GM19463 (cell line): Measurements from ENCODE around the gene RAPGEF5.

Experiments used
- ATAC-seq: cut with Tn5 transposase; IDR thresholded peaks from one replicate; pipeline ENCODE4 v1.9.1; 2021; ENCODE audit warnings: mild to moderate bottlenecking, moderate library complexity; ENCODE audit not compliant: unreplicated experiment

RAPGEF5 gene, protein sequence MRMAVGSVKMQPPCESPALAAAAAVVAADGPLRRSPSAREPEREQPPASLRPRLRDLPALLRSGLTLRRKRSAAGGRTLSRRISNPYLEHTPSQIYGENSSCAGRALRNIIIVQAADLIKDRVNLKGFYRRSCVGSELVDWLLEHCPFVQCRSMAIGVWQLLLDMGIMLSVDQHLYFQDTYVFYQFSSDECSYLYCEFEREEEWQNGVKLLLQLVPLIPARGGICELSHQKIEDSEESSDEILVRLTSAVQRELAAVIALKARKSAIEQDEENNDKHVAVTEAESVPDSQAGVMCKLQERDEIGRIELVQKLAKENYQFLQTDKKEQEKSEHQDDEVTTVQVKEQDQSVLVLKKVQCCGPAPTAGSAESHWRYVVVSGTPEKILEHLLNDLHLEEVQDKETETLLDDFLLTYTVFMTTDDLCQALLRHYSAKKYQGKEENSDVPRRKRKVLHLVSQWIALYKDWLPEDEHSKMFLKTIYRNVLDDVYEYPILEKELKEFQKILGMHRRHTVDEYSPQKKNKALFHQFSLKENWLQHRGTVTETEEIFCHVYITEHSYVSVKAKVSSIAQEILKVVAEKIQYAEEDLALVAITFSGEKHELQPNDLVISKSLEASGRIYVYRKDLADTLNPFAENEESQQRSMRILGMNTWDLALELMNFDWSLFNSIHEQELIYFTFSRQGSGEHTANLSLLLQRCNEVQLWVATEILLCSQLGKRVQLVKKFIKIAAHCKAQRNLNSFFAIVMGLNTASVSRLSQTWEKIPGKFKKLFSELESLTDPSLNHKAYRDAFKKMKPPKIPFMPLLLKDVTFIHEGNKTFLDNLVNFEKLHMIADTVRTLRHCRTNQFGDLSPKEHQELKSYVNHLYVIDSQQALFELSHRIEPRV

DNA sequence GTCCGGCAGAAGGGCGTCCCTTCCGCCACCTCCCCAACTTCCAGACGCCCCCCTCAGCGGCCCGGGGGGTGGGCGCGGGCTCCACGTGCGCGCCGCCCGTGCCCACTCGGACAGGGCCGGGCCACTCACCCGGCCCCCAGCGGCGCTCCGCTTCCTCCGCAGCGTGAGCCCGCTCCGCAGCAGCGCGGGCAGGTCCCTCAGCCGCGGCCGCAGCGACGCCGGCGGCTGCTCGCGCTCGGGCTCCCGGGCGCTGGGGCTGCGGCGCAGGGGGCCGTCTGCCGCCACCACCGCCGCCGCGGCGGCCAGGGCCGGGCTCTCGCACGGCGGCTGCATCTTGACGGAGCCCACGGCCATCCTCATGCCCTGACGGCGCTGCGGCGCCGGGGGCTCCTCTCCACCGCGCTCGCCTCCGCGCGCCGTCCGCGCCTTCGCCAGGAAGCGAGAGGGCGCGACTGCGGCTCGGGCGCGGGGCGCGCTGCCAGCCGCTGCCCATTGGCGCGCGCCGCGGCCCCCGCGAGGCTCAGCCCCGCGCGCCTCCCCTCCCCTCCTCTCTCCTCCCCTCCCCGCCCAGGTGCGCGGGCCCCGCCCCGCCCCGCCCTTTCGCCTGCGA, at the start of gene RAPGEF5:
RAPGEF5 (minus strand) TSS at position 454 of the 610 bp plus-strand sequence; CDS start at position 360, 94 bp downstream.
- ATAC-seq = peak; percentile 65

DNA sequence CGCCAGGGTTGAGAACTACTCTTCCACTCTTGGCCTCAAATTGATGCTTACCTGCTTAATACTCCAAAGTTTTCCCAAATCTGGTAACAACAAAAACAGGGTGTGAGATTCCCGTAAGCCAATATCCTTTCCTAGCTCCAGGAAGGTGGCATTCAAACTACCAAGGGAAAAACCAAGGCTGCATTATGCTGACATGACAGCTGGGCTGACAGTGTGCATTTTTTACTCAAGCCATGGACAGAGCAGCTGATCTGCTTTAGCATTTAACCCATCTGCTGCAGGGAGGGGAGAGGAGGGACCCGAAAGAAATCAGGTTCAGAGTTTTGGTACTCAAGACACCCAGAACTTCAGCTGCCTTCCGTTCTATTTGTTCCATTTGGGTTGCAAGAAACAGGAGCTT, 49.8 kb upstream of the RAPGEF5 start:
- ATAC-seq = no peak

DNA sequence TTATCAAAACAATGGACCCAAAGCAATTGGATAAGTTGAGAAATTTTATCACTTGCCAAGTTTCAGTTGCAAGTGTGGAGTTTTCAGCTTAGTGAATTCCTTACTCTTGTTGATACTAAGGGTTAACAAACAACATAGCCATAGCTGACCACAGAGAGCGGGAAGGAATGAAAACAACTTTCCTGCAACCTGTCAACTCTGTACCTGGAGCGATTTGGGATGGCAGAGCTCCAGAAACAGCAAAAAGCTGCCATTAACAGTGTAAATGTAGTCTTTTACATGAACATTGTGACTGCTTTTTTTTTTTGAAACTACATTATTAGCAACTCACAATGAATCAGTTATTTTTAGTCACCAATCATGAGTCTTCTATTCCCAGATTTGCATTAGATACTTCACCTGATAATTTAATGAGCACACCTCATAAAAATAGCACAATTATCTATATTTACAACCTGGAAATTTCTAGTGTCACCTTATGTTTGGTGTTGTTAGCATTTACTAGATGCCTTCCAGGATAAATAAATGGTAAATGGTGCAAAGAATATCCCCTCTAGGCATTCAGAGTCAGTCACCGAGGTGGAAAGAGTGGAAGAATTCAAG, 47.6 kb upstream of the RAPGEF5 start:
- ATAC-seq = no peak

DNA sequence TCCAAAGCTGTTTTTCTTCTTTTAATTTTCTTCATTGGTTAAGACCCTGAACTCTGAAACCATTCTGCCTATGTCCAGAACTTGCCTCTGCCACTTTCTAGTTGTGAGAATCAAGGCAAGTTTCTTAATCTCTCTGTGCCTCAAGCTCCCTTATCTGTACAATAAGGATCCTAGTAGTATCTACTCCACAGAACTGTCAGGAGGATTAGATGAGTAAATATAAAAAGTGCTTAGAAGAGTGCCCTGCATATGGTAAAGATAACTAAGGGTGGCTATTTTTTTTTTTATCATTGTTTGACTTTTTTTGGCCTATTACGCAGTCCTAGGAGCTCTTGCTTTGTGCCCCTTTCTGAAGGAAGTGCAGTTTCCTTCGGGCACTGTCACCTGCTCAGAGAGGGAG, 46.4 kb upstream of the RAPGEF5 start:
- no peak for ATAC-seq

DNA sequence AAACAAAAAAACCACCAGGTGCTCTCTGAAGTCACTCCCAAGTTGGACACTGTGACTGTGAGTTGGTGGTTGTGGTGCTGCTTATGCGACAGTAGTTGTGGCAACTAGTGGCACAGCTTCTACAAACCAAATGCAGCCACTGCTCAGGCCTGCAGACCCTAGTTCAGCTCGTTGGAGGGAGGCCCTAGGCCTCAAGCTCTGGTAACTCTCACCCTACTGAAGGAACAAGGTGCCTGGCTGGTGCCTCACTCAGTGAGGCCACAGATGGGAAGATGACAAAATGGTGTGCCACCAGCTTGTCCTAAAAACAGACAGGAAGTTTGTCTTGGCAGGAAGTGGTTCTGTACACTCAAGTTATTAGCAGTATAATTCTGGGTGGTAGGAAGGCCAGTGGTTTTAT, 45.3 kb upstream of the RAPGEF5 start:
- peak; percentile 35 for ATAC-seq

DNA sequence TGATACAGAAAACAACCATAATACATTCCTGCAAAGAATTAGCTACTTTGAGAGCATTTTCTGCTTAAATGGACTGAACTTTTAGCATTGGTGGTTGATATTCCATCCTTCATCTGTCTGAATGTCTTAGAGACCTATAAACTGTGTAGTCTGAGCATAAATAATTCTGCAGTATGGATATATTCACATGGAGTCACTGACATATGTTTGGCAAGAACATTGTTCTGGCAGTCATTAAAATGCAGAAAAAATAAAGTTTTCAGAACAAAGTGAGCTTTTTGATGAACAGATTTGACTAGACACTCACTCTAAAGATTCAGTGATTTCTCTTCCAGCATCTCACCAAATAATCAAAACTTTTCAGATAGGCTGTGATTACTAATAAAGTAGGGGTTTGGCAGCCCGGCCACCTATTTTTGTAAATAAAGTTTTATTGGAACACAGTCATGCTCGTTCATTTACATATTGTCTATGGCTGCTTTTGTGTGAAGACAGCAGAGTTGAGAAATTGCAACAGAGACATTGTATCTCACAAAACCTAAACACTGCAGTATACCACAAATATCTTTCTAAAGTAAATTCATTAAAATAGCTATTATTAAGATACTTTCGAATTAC, 44.1 kb upstream of the RAPGEF5 start:
- ATAC-seq = no peak

DNA sequence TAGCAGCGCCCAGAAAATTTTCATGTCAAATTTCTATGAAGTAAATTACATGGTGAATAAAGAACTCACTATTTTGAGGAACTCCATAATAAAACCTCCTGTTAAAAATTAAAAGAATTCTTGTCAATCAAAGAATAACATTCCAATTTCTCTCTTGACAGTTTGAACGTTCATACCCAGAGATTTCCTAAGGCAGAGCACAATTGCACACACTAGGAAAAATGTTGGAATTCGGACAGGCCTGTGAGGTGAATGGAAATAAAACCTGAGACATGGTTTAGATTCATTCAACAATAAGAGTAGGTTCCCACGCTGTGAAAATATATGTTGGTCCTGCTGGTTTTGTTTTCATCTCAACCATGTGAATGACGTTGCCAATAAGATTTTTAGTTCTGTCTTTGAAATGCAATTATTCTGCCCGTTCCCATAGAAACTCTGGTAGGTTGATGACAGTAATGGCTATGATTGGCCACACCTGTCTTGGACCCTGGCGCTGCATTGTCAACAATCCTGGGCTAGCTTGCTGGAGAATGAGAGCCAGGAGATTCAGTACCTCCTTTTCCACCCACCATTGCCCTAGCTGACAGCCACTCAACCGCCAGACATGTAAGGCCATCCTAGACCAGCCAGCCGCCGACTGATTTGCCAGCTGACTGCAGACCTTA, 43.3 kb upstream of the RAPGEF5 start:
- no peak for ATAC-seq

DNA sequence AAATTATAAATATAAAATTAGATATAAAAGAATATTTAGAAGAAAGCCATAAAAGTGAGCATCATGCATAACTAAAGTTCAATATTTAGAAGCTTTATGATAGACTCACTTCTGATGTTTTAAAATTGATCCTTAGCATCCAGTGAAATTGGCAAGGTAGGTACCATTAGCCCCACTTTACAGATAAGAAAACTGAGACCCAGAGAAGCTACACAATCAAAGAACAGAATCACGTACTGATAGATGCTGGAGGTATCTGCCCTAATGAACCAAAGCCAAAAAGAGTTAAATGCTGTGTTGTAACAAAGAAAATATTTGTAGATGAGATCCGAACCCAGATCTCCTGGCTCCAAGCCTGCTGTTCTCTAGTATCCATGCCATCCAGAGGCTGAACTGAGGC, 42.6 kb upstream of the RAPGEF5 start:
- no peak for ATAC-seq

DNA sequence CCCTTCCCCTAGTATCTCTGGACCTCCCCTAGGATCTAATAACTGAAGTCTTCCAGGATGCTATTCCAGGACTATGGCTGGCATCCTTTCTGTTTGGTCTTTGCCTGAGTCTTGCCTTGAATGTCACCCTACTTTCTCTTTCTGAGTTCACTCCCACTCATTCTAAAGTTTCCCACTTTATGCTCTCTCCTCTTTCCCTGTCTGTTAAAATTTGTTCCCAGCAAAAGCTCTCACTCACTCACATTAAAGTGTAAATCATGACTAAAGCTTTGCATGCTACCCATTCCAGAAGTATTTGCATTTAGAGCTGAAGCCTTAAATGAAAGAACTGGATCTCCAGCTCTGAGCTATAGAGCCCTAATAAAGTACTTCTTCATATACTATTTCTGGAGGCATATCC, 42.1 kb upstream of the RAPGEF5 start:
- no peak for ATAC-seq

DNA sequence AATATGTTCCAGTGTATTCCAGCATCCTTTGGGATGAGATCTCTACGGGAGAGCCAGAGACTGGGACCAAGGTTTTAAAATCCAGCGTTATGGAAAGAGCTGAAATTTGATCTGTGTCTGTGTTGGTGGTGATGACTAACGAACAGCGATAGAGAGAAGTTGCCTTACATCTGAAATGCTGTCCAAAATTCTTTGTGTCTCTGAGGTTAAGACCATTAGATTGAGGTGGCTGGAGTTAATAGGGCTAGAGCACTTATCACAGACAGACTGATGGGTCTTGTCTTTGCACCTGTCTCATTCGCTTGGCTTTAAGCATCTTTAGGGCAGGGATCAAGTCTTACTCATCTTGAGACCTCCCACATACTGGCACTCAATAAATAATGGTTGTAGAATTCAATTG, 41.0 kb upstream of the RAPGEF5 start:
- ATAC-seq = no peak

DNA sequence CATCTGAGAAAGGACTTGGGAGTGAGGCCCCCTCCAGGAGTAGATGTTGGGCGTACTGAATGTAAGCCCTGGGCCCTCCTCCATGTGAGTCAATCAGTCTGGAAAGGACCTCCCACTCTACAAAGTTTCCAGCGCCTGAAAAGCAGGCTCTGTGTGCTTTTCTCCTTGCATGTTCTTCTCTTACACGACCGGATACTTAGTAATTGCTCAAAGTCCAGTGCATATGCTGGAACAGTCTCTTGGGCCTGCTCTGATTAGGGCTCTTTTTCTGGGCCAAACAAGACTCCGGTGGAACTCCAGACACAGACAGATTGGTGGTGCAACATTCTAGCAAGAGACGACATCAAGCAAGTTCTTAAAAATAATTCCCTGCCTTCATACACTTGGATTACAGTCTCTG, 38.3 kb upstream of the RAPGEF5 start:
- no peak for ATAC-seq

DNA sequence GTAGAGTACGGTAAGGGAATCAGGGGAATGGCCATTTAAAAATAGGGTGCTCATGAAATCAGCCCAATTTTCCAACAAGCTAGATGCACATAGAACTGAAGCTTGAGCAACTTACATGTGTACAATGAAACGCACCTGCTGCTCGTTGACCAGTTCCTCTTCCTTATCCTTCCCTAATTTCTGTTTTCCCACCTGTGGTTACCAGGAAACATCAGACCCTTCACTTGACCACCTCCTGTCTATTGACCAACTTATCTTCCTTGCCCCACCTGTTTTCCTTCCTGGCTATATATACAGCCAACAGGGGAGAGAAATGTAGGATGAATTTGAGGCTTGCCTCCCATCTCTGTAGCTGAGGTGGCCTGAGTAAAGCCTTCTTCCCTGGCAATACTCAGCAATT, 37.8 kb upstream of the RAPGEF5 start:
- ATAC-seq = no peak

DNA sequence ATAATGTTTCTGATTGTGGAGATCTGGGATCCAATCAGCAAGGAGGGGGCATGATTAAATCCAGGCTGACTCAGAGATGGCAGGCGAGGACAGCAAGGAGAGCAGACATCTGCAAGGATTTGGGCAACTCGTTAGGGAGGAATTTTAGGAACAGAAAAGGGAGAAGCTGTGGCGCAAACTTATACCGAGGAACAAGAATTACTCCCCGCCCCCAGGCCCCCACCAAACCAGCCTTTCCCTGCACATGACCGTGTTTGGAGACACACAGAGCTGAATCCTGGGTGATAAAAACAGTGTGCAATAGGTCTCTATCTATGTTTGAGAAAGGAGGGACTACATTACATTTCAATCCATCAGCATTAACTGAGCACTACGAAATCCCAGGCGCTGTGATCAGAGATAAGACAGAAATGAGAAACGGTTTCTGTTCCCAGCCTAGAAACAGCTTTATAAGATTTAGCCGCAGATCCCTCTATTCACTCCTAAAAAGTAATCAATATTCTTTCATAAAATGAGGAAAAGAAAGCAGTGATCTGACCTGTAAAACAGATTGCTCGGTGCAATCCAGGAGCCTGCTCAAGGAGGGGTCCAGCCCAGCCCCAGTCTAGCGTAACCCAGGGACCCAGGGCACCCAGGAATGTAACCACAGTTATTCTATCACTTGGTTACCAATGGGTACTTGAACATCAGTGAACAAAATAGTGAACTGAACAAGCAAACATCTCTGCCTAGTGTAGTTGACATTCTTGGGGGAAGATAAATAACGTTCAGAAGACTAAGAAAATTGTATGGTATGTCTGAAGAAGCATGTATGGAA, 37.2 kb upstream of the RAPGEF5 start:
- no peak for ATAC-seq

DNA sequence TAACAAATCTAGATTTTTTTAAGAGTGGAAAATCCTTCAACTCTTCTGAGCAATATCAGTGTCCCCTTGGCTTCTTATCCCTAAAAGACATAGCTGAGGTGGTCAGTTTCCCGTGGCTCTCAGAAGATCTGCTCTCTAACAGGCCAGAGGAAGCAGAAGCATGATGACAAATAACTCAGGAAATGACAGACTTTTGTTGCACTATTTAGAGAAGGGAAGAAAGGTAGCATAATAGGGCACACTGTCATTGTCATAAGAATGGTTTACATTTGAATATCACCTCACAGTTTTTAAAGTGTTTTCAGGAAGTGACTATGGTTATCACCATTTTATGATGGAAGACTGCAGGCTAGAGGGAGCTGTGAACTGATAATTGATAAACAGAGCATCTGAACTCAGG, 33.6 kb upstream of the RAPGEF5 start:
- ATAC-seq = no peak

DNA sequence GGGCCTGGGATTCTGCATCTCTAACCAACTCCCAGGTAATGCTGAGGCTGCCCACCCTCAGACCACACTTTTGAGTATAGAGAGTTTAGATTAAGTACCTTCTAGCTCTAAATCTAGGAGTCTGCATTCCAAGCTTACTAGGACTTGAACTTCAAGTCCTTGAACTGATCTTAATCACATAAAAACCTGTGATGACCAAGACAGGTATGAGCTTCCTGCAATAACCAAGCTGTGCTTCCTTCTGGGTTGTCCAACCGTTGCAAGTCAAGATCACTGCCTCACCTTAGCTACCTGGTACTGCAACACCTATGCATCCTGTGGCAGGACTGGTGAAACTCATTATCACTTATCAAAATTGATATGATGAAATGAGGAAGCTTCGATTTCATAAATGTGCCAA, 32.9 kb upstream of the RAPGEF5 start:
- no peak for ATAC-seq

DNA sequence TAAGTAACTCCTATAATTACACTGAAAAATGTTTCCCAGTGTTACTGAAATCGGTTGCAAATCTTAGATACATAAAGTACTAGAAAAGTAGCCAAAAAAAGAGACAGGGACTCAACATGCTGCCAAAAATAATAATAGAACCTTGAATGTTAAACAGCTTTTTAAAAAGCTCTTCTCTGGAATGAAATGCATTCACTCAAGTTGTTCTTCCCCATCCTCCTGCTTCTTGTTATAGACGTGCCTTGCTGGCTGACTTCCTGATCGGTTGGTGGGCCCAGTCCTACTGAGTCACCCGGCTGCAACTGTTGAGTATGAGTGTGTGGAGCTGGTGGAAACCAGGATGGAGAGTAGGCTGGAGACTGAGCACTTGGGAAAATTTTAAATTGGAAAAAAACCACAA, 30.6 kb upstream of the RAPGEF5 start:
- no peak for ATAC-seq

DNA sequence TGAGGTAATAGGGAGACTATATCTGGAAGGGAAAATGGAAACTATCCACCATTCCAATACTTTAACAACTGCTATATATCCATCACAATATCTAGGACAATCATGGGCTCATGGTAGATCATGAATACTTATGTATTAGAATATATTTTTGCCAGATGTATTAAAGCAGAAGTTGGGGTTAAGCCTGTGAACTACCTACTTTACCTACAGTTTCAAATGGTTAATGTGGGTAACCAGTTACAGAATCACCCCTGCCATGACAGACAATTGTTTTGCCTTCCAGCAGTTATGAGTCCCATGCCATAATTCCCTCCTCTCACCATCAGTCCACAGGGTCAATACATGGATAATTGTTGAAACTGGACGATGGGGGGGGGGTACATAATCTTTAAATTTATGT, 29.9 kb upstream of the RAPGEF5 start:
- peak; percentile 59 for ATAC-seq

DNA sequence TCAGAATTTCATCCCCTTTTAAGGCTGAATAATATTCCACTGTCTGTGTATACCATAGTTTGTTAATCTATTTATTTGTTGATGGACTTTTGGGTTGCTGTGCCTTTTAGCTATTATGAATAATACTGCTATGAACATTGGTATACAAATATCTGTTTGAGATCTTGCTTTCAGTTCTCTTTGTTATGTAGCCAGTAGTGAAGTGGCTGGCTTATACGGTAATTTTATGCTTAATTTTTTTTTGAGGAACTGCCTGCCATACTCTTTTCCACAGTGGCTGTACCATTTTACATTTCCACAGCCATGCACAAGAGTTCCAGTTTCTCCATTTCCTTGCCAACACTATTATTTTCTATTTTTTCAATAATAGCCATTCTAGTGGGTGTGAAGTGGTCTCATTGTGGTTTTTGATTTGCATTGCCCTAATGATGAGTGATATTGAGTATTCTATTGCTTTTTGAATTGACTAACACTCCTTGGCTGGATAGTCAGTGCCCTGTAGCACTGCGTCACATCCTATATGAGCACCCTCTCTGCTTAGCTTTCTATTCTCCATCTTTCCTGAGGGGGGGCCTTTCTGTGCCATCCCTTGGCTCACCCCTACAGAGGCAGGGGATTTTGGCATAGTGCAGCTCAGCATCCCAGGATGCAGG, 29.4 kb upstream of the RAPGEF5 start:
- peak; percentile 65 for ATAC-seq

DNA sequence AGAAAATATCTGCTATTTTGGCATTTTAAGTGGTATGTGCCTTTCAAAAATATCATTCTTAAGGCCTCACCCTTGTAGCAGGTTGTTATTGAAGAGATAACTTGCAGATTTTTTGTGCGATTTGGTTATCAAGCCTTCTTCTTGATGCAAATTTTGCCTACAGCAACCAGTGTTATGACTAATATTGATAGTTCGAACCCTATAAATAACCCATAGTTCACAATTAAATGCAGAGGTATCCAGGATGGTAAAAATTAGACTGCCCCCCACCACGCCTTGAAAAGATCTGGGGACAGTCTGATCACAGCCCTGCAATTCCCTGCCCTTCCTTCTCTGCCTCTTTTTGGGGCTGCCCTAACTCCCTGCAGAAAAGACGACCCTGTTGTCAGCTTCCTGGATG, 28.4 kb upstream of the RAPGEF5 start:
- ATAC-seq = no peak
